Kidney (tissue), 14 donors: Measurements from ENCODE around the gene RAB25. TPM values are rescaled to one million over a fixed set of nuclear protein-coding genes. Genes with fewer than 3 reads are reported as not detected.
A peak's percentile ranks its signal among the peaks of the same experiment; 100 is the strongest.

ENCODE experiments used
- DNase-seq, 5 donors: peaks; one replicate each; pipeline ENCODE4 v3.0.0-alpha.2; 2013 to 2020
- FAIRE-seq: peaks from 2 replicates; lab custom pipeline; 2012; peaks lifted over from hg19 to GRCh38; lab: Jason Lieb, UNC
- H3K27ac ChIP-seq, 2 donors: one replicate each; pipeline ENCODE4 v1.7.0; 2013; ENCODE audit warnings: low read depth in 2 of 2, low read length in 2 of 2, inconsistent platforms in 1 of 2
- H3K27me3 ChIP-seq: one replicate; pipeline ENCODE4 v1.7.1; 2013; ENCODE audit warnings: low read length, inconsistent platforms; ENCODE audit not compliant: control insufficient read depth, insufficient read depth
- H3K36me3 ChIP-seq, 3 donors: one replicate each; pipeline versions ENCODE4 v1.7.0 to v1.7.1; 2013; ENCODE audit warnings: low read length in 3 of 3, control low read depth in 1 of 3, inconsistent platforms in 1 of 3; ENCODE audit not compliant: insufficient read depth in 3 of 3, control insufficient read depth in 2 of 3
- H3K4me1 ChIP-seq, 3 donors: one replicate each; pipeline versions ENCODE4 v1.7.0 to v1.7.1; 2013; ENCODE audit warnings: low read length in 3 of 3, inconsistent platforms in 1 of 3, low read depth in 1 of 3; ENCODE audit not compliant: control insufficient read depth in 2 of 3, insufficient read depth in 2 of 3
- H3K4me3 ChIP-seq, 3 donors: one replicate each; pipeline versions ENCODE4 v1.7.0 to v1.8.1; 2013; ENCODE audit warnings: low read length in 3 of 3, control low read depth in 1 of 3, inconsistent platforms in 1 of 3
- H3K9ac ChIP-seq, 3 donors: one replicate each; pipeline versions ENCODE4 v1.7.0 to v1.7.1; 2013; ENCODE audit warnings: low read length in 3 of 3, control low read depth in 1 of 3, inconsistent platforms in 1 of 3
- H3K9me3 ChIP-seq, 3 donors: one replicate each; pipeline versions ENCODE4 v1.7.0 to v1.7.1; 2013; ENCODE audit warnings: low read length in 3 of 3, control low read depth in 1 of 3, inconsistent platforms in 1 of 3; ENCODE audit not compliant: control insufficient read depth in 2 of 3, insufficient read depth in 1 of 3
- intact Hi-C: fragments of 100-400 bp; cut with DNase I; formaldehyde crosslinking; loops from one replicate; pipeline ENCODE4 v1.11.1; 2022
- polyA plus RNA-seq: library from polyadenylated mRNA; stranded (reverse); fragments of 350-450 nt; fragmentation: Illumina TruSeq; extraction: RNeasy Lipid Tissue Mini Kit (QIAGEN cat#74804); gene quantifications from one replicate; pipeline ENCODE4 v1.2.3, GENCODE V29; 2014; ENCODE audit warnings: low read depth, low replicate concordance; ENCODE audit not compliant: insufficient read depth
- total RNA-seq: library from RNA; stranded (reverse); fragmentation: NEBNext Ultra II Directional; extraction: Animal tissue kit (Norgen Biotek cat#: 25700); gene quantifications from one replicate; pipeline ENCODE4 v1.2.1, GENCODE V29; 2021
- TF ChIP-seq, protein P1 (sequence below): IDR thresholded peaks from 3 replicates; pipeline ENCODE4 v1.5.1; 2012; ENCODE audit warnings: mild to moderate bottlenecking, moderate library complexity, borderline replicate concordance; ENCODE audit not compliant: insufficient read depth; ENCODE audit errors: extremely low read depth
- donor health status: control.
- donor health status: control.
- donor health status: control.
- donor health status: control.
- donor health status: control.
- donor health status: DM: yes; HTN: yes; CAD: no.
- donor health status: Normal renal cell carcinoma (clear cell type).

The RAB25 gene
- total and polyA plus RNA-seq, 2 donors from 2014 or later: 51.4 to 73.0 TPM

DNA sequence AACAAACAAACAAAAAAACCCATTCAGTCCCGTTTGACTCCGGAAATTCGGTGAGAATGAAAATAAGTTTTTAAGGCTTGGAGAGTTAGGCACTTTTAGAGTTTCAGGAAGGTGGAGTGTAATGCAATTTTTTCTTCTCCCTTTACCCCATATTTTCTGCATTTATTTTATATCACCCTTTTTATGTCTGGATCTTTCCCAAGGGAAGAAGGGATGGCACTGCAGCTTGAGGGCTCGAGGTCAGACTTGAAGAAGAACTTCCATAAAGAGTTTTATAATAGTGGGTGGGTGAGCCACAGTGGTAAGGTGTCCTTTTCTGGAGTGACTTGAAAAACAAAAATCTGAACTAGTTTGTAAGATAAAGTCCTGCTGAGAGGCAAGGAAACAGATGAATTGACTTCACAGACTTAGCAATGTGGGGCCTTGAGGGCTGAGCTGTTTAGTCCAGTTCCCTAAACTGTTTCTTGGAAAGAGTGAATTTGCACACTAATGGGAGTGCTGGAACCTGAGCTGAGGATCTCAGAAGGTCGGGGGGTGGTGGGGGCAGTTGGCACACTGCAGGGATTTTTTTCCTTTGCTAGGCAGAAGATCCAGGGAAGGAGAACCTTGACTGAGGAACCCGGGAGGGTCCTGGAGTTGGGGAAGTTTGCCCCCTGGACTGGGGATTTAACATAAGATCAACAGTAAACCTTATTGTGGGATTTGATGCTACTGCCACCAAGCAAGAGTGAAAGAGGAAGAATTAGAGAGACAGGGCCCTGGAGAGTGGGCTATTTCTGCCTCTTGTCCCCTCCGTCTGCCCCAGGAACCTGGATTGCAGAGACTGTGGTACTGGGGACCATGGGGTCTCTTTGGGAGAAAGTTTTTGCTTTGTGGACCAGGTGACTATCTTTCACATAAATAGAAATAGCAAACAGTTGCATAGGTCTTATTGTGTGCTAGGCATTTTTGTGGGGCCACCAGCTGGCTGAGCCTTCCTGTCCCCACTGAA, 23.1 kb downstream of the RAB25 start:
- TF ChIP-seq, protein P1, sequence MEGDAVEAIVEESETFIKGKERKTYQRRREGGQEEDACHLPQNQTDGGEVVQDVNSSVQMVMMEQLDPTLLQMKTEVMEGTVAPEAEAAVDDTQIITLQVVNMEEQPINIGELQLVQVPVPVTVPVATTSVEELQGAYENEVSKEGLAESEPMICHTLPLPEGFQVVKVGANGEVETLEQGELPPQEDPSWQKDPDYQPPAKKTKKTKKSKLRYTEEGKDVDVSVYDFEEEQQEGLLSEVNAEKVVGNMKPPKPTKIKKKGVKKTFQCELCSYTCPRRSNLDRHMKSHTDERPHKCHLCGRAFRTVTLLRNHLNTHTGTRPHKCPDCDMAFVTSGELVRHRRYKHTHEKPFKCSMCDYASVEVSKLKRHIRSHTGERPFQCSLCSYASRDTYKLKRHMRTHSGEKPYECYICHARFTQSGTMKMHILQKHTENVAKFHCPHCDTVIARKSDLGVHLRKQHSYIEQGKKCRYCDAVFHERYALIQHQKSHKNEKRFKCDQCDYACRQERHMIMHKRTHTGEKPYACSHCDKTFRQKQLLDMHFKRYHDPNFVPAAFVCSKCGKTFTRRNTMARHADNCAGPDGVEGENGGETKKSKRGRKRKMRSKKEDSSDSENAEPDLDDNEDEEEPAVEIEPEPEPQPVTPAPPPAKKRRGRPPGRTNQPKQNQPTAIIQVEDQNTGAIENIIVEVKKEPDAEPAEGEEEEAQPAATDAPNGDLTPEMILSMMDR: no peak
- peaks cover 0 to 6% (median 4%) of the 10 kb centered on the region in 3 donors for H3K4me1 ChIP-seq
- no peaks in the 10 kb centered on the region for H3K27me3 ChIP-seq
- no peaks in the 10 kb centered on the region for H3K36me3 ChIP-seq
- FAIRE-seq (no peak), DNase-seq (peak in 2 of 5 donors; percentile 49 to 60)
- H3K9me3 ChIP-seq: no peaks in the 10 kb centered on the region
- H3K9ac ChIP-seq: no peak overlapping the region
- H3K27ac ChIP-seq: no peak overlapping the region
- intact Hi-C loops: no loop called here
- H3K4me3 ChIP-seq: no peak overlapping the region

DNA sequence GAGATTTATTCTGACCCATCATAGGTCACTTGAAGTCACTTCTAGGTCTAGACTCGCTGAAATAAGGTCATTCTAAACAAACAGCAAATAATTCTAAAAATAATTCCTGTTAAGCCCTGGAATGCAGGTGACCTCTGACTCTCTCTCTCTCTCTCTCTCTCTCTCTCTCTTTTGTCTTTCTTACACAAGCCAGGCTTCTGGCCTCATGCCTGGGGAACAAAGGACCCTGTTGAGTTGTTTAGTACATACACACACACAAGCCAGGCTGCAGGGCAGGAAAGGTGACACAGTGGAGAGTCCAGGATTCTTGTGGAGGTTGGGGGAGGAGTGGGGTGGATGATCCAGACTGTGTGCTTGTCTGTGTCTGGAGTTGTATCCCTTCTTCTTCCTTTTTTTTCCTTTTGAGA, 25.3 kb downstream of the RAB25 start:
- H3K4me1 ChIP-seq: peaks cover 0 to 4% (median 4%) of the 10 kb centered on the region in 3 donors
- peak overlapping the region in 1 of 2 donors; percentile 27 for H3K27ac ChIP-seq
- TF ChIP-seq, protein P1: no peak
- FAIRE-seq (no peak), DNase-seq (peak in 2 of 5 donors; percentile 61 to 86)
- H3K9ac ChIP-seq: no peak overlapping the region
- H3K27me3 ChIP-seq: no peaks in the 10 kb centered on the region
- H3K36me3 ChIP-seq: no peaks in the 10 kb centered on the region
- intact Hi-C loops: no loop called here
- no peaks in the 10 kb centered on the region for H3K9me3 ChIP-seq
- H3K4me3 ChIP-seq: no peak overlapping the region

DNA sequence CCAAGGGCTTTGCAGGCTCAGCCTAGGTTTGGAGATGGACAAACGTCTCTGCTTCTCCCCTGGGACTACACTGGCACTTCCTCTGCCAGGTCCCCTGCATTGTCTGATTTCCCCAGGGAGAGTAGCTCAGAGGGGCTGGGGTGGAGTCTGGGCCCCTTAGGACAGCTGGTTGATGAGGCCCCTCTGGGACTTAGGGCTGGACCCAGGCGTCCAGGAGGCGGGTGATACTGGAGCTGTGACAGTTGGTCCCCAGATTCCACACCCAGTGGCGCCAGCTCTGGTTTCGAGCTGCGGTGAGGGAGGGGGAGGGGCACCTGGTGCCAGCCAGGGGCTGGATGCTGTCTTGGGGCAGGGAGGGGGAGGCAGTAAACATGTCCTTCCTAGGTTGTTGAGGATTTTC, 28.7 kb downstream of the RAB25 start:
- H3K27me3 ChIP-seq: no peaks in the 10 kb centered on the region
- intact Hi-C loops: loop anchor here (5.0 kb wide), 2 partner anchors 48 to 133 kb away; no protein-coding TSS in a partner anchor
- no peak overlapping the region for H3K9ac ChIP-seq
- TF ChIP-seq, protein P1: no peak
- peaks cover 0 to 4% (median 0%) of the 10 kb centered on the region in 3 donors for H3K4me1 ChIP-seq
- DNase-seq (no peak), FAIRE-seq (no peak)
- no peaks in the 10 kb centered on the region for H3K36me3 ChIP-seq
- no peaks in the 10 kb centered on the region for H3K9me3 ChIP-seq
- no peak overlapping the region for H3K4me3 ChIP-seq
- no peak overlapping the region for H3K27ac ChIP-seq
